Stomach (tissue), 4 donors: ENCODE measurements around the gene FBXO2.

Experiments
- CTCF ChIP-seq, 7 experiments: fragments of 450-650 bp in 4 of 7; fragments of 200-600 bp in 3 of 7; sonication (generic) in 3 of 7; IDR thresholded peaks; one replicate each; pipeline ENCODE4 v1.5.1; 2016 to 2019; ENCODE audit warnings: antibody characterized with exemption in 7 of 7, control low read depth in 2 of 7, mild to moderate bottlenecking in 1 of 7
- EP300 ChIP-seq: sonication (generic); formaldehyde crosslinking; IDR thresholded peaks from one replicate; pipeline ENCODE4 v1.6.1; 2017; ENCODE audit warnings: antibody characterized with exemption
- POLR2A ChIP-seq, 4 donors: fragments of 450-650 bp; IDR thresholded peaks; one replicate each; pipeline ENCODE4 v1.6.1; 2016; ENCODE audit warnings: antibody characterized with exemption in 4 of 4, control low read depth in 2 of 4, mild to moderate bottlenecking in 1 of 4, moderate library complexity in 1 of 4
- POLR2AphosphoS5 ChIP-seq, 3 donors: sonication (generic); formaldehyde crosslinking; IDR thresholded peaks; one replicate each; pipeline ENCODE4 v1.6.1; 2016; ENCODE audit warnings: antibody characterized with exemption in 3 of 3

GRCh38 chr1:11617741-11618140 is 36.5 kb downstream of the FBXO2 start:
- TF ChIP-seq CTCF (IDR thresholded peaks at IDR 0.05) (no peak), POLR2A (IDR thresholded peaks at IDR 0.05) (no peak), POLR2AphosphoS5 (IDR thresholded peaks at IDR 0.05) (no peak), EP300 (no peak)
